HL-60 (cell line): ENCODE results near the gene TYROBP.
A peak's percentile ranks its signal among the peaks of the same experiment; 100 is the strongest.

ENCODE experiments used
- DNase-seq, 2 experiments: peaks; one replicate each; pipeline ENCODE4 v3.0.0-alpha.2; 2010 to 2020; ENCODE audit warnings: low read depth in 1 of 2, low spot score in 1 of 2
- H3K27ac ChIP-seq: fragments of 250-450 bp; sonication (Bioruptor Pico); replicated peaks from 2 replicates; pipeline ENCODE4 v1.5.1; 2020; ENCODE audit warnings: mild to moderate bottlenecking, moderate library complexity
- H3K27me3 ChIP-seq: fragments of 250-450 bp; sonication (Bioruptor Pico); 2 replicates; pipeline ENCODE4 v1.5.1; 2021; ENCODE audit warnings: mild to moderate bottlenecking, moderate library complexity; ENCODE audit not compliant: insufficient read depth, poor library complexity, severe bottlenecking
- H3K4me3 ChIP-seq: replicated peaks from 2 replicates; pipeline ENCODE4 v1.5.1; 2011; ENCODE audit warnings: mild to moderate bottlenecking, control low read depth, low read length; ENCODE audit not compliant: insufficient read depth
- GABPA ChIP-seq: IDR thresholded peaks from 2 replicates; pipeline ENCODE4 v1.6.1; 2012; ENCODE audit warnings: low read depth
- POLR2AphosphoS5 ChIP-seq: IDR thresholded peaks from 2 replicates; pipeline ENCODE4 v1.6.1; 2012; ENCODE audit warnings: low read depth
- REST ChIP-seq: IDR thresholded peaks from 2 replicates; pipeline ENCODE4 v1.6.1; 2012; ENCODE audit warnings: low read depth; ENCODE audit not compliant: insufficient replicate concordance
- SPI1 ChIP-seq: IDR thresholded peaks from 2 replicates; pipeline ENCODE4 v1.6.1; 2012; ENCODE audit warnings: low read depth, mild to moderate bottlenecking, borderline replicate concordance
- TF ChIP-seq, protein P1 (sequence below): IDR thresholded peaks from one replicate; pipeline ENCODE4 v1.5.1; 2011; ENCODE audit warnings: low read length, control low read depth, inconsistent platforms; ENCODE audit not compliant: insufficient read depth

The TYROBP gene

GRCh38 chr19:35888398-35888797, 19.7 kb downstream of the TYROBP start:
- no peak overlapping the region for H3K4me3 ChIP-seq
- TF ChIP-seq GABPA (no peak), POLR2AphosphoS5 (no peak), SPI1 (no peak), REST (no peak)
- TF ChIP-seq, protein P1, sequence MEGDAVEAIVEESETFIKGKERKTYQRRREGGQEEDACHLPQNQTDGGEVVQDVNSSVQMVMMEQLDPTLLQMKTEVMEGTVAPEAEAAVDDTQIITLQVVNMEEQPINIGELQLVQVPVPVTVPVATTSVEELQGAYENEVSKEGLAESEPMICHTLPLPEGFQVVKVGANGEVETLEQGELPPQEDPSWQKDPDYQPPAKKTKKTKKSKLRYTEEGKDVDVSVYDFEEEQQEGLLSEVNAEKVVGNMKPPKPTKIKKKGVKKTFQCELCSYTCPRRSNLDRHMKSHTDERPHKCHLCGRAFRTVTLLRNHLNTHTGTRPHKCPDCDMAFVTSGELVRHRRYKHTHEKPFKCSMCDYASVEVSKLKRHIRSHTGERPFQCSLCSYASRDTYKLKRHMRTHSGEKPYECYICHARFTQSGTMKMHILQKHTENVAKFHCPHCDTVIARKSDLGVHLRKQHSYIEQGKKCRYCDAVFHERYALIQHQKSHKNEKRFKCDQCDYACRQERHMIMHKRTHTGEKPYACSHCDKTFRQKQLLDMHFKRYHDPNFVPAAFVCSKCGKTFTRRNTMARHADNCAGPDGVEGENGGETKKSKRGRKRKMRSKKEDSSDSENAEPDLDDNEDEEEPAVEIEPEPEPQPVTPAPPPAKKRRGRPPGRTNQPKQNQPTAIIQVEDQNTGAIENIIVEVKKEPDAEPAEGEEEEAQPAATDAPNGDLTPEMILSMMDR: no peak

DNA sequence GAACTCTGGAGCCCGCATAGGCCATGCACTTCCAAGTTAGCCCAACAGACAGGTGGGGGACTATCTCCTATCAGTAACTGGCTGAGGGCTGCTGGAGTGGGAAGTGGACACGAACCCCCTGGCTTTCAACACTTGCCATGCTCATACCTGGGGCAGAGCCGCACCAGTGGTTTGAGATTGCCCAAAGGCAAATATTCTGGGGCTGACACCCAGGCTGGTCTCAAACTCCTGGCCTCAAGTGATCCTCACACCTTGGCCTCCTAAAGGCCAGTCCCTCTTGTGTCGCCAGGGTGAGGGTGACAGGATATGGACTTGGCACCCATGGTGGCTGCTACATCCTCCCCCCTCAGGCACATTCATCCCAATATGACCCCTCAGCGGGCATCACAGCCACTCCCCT, 20.9 kb downstream of the TYROBP start:
- no peak overlapping the region for H3K4me3 ChIP-seq
- TF ChIP-seq, protein P1: no peak
- TF ChIP-seq POLR2AphosphoS5: peak; percentile 53

More at GRCh38 chr19:35888398-35888797, 19.7 kb downstream of the TYROBP start:
- DNase-seq: no peak
- no peak overlapping the region for H3K27ac ChIP-seq
- no peaks in the 10 kb centered on the region for H3K27me3 ChIP-seq

GRCh38 chr19:35885904-35886303, 22.2 kb downstream of the TYROBP start:
- DNase-seq: no peak
- Histone ChIP-seq H3K4me3 (no peak overlapping the region), H3K27me3 (no peaks in the 10 kb centered on the region), H3K27ac (no peak overlapping the region)
- TF ChIP-seq GABPA (no peak), SPI1 (no peak), REST (no peak), POLR2AphosphoS5 (no peak)
- TF ChIP-seq, protein P1: no peak

More for the DNA sequence above, 20.9 kb downstream of the TYROBP start:
- no peak for DNase-seq
- H3K27me3 ChIP-seq: no peaks in the 10 kb centered on the region
- H3K27ac ChIP-seq: no peak overlapping the region

GRCh38 chr19:35885225-35885738, 22.8 kb downstream of the TYROBP start:
- no peak overlapping the region for H3K27ac ChIP-seq
- H3K27me3 ChIP-seq: no peaks in the 10 kb centered on the region

More at GRCh38 chr19:35885225-35885738, 22.8 kb downstream of the TYROBP start:
- no peak for DNase-seq
- H3K4me3 ChIP-seq: no peak overlapping the region
- TF ChIP-seq POLR2AphosphoS5: peak; percentile 66
- TF ChIP-seq GABPA: no peak
- TF ChIP-seq SPI1: no peak
- TF ChIP-seq REST: no peak
